ENCODE data around the gene ALG14. TPM values are rescaled to one million over a fixed set of nuclear protein-coding genes. Genes with fewer than 3 reads are reported as not detected.

The ALG14 gene
- total RNA-seq, 4 donors from 2014 or later = 0.53 to 1.3 (median 1.0) TPM

DNA sequence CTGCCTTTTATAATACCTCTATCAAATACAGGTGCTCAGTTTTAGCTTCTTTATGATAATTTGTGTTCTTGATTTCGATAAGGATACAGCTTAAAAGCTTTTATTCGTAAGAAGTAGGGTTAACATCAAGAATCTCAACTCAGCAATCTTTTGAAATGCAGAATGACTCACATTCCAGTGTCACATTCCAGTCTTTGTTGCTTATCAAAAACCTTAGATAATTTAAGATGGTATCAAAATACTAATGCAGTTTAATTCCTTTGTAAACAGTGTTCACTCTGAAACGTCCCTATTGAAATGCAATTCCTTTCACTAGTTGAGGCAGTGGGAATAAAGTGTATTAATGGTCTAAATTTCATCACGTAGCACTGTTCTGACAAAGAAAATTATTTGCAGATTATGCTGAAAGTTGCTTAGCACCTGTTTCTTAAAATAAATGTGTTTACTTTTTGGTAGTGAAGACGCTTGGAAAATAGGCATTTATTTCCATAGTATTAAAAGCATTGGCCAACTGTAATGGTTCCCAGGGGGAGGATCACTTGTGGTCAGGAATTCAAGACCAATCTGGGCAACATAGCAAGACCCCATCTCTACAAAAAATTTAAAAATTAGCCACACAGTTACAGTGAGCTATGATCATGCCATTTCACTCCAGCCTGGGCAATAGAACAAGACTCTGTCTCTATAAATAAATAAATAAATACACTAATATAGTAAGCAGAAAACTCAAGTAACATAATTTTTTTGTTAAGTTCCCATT is 135.7 kb downstream of the ALG14 start:
- WGBS, 2 donors = 30 to 48% methylated on average over 5 of the region's 5 CpGs
- intact Hi-C loops (cut with DNase I) = no loop called here
- TF ChIP-seq POLR2A (IDR thresholded peaks at IDR 0.05) = no peak
- TF ChIP-seq, protein P1, sequence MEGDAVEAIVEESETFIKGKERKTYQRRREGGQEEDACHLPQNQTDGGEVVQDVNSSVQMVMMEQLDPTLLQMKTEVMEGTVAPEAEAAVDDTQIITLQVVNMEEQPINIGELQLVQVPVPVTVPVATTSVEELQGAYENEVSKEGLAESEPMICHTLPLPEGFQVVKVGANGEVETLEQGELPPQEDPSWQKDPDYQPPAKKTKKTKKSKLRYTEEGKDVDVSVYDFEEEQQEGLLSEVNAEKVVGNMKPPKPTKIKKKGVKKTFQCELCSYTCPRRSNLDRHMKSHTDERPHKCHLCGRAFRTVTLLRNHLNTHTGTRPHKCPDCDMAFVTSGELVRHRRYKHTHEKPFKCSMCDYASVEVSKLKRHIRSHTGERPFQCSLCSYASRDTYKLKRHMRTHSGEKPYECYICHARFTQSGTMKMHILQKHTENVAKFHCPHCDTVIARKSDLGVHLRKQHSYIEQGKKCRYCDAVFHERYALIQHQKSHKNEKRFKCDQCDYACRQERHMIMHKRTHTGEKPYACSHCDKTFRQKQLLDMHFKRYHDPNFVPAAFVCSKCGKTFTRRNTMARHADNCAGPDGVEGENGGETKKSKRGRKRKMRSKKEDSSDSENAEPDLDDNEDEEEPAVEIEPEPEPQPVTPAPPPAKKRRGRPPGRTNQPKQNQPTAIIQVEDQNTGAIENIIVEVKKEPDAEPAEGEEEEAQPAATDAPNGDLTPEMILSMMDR (IDR thresholded peaks at IDR 0.05) = no peak
- Histone ChIP-seq H3K4me3 (no peak overlapping the region), H3K4me1 (peaks cover 0 to 23% (median 0%) of the 10 kb centered on the region in 3 donors), H3K27me3 (no peaks in the 10 kb centered on the region), H3K27ac (no peak overlapping the region), H3K36me3 (no peaks in the 10 kb centered on the region), H3K9me3 (no peaks in the 10 kb centered on the region)
- no peak for DNase-seq

DNA sequence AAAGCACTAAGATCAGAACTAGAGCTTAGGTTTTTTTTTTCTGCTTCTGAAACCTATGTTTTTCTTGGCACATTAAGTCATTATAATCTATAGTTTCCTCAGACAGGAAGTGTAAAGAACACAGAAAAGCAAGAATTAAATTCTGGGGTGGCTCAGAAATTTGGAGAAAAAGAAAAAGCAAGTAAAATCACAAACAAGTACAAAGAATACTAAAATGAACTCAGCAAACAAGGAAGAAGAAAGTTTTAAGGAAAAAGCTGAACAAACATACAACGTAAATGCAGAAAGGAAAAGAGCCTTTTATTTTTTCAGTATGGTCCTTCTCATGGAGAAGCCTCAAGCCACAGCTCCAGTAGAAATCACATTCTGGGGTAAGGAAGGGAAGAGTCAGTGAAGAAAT is 137.3 kb downstream of the ALG14 start:
- 70 to 76% methylated on average over 1 of the region's 1 CpG for WGBS, 2 donors

DNA sequence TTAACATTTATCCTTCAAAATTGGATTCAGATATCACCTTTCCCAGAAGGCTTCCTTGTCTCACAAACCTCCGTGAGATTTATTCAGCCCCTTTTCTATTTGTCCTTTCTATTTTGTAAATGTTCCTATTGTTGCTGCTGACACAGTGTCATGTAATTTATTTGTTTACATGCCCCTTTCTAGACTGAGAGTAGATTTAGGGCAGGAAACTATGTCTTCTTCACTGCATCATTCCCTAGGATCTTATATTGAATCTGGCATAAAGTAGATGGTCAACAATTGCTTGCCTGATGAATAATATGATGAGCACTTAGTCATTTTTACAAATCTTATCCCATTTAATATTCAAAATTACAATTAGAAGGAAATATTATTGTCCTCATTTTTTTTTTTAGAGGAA is 137.7 kb downstream of the ALG14 start:
- intact Hi-C loops (cut with DNase I) = no loop called here
- no peak for TF ChIP-seq POLR2A (IDR thresholded peaks at IDR 0.05)
- TF ChIP-seq, protein P1 (IDR thresholded peaks at IDR 0.05) = no peak
- Histone ChIP-seq H3K4me3 (no peak overlapping the region), H3K27me3 (no peaks in the 10 kb centered on the region), H3K9me3 (no peaks in the 10 kb centered on the region), H3K36me3 (no peaks in the 10 kb centered on the region), H3K27ac (no peak overlapping the region), H3K4me1 (peaks cover 0 to 23% (median 0%) of the 10 kb centered on the region in 3 donors)
- no peak for DNase-seq
- 95 to 97% methylated on average over 1 of the region's 1 CpG for WGBS, 2 donors

More for the DNA sequence above, 137.3 kb downstream of the ALG14 start:
- Histone ChIP-seq H3K9me3 (no peaks in the 10 kb centered on the region), H3K27ac (no peak overlapping the region), H3K27me3 (no peaks in the 10 kb centered on the region), H3K4me1 (peaks cover 0 to 23% (median 0%) of the 10 kb centered on the region in 3 donors), H3K36me3 (no peaks in the 10 kb centered on the region), H3K4me3 (no peak overlapping the region)
- no peak for DNase-seq
- intact Hi-C loops (cut with DNase I) = no loop called here
- TF ChIP-seq, protein P1 (IDR thresholded peaks at IDR 0.05) = no peak
- TF ChIP-seq POLR2A (IDR thresholded peaks at IDR 0.05) = no peak

DNA sequence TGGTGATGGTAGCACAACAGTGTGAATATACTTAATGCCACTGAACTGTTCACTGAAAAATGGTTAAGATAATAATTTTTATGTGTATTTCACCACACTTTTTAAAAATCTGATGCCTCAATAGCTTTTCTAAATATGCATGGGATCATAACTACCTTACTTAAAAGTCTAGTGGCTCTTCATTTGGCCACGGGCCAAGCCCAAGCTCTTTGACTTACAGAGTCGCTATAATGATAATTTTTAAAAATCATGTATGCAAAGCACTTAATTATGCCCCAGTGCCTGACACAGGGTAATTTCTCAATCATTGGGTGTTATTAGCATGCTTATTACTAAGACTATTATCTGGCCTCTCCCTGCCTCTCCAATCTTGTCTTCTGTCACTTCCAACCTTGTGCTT is 138.2 kb downstream of the ALG14 start:
- Histone ChIP-seq H3K27ac (no peak overlapping the region), H3K4me3 (no peak overlapping the region), H3K9me3 (no peaks in the 10 kb centered on the region), H3K4me1 (peaks cover 0 to 27% (median 0%) of the 10 kb centered on the region in 3 donors), H3K36me3 (no peaks in the 10 kb centered on the region), H3K27me3 (no peaks in the 10 kb centered on the region)
- WGBS, 2 donors = 64 to 69% methylated on average over 2 of the region's 2 CpGs
- intact Hi-C loops (cut with DNase I) = no loop called here
- TF ChIP-seq, protein P1 (IDR thresholded peaks at IDR 0.05) = no peak
- TF ChIP-seq POLR2A (IDR thresholded peaks at IDR 0.05) = no peak
- no peak for DNase-seq

DNA sequence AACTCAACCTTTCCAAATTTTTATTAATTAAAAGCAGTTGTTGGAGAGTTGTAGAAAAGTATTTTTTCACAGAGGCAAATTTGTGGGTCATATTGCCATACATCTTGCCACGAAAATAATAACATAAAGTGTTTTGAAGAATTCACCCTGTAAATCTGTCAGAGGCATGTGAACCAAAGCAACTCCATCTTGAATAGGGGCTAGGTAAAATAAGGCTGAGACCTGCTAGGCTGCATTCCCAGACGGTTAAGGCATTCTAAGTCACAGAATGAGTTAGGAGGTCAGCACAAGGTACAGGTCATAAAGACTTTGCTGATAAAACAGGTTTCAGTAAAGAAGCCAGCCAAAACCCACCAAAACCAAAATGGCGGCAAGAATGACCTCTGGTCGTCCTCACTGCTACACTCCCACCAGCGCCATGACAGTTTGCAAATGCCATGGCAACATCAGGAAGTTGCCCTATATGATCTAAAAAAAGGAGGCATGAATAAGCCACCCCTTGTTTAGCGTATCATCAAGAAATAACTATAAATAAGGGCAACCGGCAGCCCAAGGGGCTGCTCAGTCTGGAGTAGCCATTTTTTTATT is 141.4 kb downstream of the ALG14 start:
- 95 to 97% methylated on average over 7 of the region's 7 CpGs for WGBS, 2 donors
- Histone ChIP-seq H3K36me3 (no peaks in the 10 kb centered on the region), H3K27me3 (peaks cover 0 to 12% (median 0%) of the 10 kb centered on the region in 4 donors), H3K4me3 (no peak overlapping the region), H3K4me1 (peaks cover 0 to 36% (median 5%) of the 10 kb centered on the region in 3 donors), H3K27ac (no peak overlapping the region), H3K9me3 (no peaks in the 10 kb centered on the region)
- intact Hi-C loops (cut with DNase I) = no loop called here
- TF ChIP-seq POLR2A (IDR thresholded peaks at IDR 0.05) = no peak
- TF ChIP-seq, protein P1 (IDR thresholded peaks at IDR 0.05) = no peak
- DNase-seq = no peak

All from esophagus squamous epithelium (tissue), 5 donors.